ENCODE results near the gene CFAP97.

Gene CFAP97

DNA sequence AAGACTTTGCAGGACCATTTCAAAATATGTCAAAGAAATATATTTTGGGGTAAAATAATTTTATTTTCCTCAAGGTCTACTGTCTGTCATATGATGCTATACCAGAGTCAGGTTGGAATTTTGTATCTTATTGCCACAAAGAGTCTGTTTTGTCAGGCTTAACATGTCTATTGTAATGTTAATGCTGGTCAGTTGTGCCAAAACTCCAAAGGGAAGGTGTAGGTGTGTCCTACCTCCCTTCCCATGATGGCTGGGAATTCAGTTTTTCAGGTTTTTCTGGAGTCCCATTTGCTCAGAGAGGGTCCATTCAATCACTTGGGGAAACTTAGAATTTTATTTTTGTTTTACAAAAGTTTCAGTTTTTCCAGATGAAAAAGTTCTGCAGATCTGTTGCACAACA lies 94.1 kb downstream of the CFAP97 start:
- DNase-seq (ENCODE audit: low spot score) = no peak

Measured in globus pallidus (tissue), 1 donor.